ENCODE measurements around the gene RINL. TPM values are rescaled to one million over a fixed set of nuclear protein-coding genes. Genes with fewer than 3 reads are reported as not detected.

The RINL gene
- total RNA-seq, 2 donors from 2014 or later: 4.7 to 5.5 TPM

DNA sequence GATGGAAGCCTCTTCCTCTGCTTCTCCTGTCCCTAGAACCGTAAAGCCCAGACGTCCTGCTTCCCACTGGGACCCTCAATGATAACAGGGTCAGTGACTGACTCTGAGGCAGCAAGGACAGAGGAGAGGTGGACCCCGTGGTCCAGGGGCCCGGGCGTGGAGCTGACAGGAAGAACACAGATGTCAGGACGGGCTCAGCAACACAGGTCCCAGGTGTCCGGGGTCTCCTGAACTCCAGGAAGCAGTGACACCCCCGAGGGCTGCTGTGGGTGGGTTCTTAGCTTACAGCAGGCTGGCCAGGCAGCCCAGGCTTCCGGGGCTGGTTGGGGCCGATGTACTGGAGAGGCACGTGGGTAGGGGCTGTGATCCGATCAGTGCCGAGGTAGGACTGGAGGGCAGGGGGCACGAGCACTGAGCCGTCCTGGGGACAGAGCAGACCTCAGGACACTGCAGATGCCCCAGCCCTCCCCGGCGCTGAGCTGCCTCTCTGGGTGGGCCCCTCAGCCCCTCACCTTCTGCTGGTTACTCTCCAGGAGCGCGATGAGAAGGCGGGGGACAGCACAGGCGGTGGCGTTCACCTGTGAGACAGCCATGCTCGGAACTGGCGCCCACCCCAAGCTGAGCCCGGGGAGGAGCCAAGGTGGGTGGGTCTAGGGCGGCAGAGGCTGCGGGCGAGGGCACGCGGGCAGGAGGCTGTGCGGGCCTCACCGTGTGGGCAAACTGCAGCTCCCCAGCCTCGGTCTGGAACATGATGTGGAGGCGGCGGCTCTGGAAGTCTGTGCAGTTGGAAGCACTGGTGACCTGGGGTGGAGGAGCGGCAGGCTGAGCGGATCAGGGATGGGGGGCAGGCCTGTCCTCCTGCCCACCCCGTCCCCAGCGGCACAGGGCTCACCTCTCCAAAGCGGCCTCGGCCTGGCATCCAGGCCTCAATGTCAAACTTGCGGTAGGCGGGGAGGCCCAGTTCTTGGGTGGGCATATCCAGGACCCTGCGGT, 37.5 kb upstream of the RINL start:
- Histone ChIP-seq H3K9me3 (no peaks in the 10 kb centered on the region), H3K27me3 (replicated peaks; ENCODE audit: insufficient read depth) (no peaks in the 10 kb centered on the region), H3K27ac (no peak overlapping the region), H3K36me3 (no peaks in the 10 kb centered on the region), H3K4me1 (ENCODE audit: control insufficient read depth in 1 of 2, low read depth in 2 of 2) (no peaks in the 10 kb centered on the region), H3K4me3 (no peak overlapping the region)
- TF ChIP-seq, protein P1, sequence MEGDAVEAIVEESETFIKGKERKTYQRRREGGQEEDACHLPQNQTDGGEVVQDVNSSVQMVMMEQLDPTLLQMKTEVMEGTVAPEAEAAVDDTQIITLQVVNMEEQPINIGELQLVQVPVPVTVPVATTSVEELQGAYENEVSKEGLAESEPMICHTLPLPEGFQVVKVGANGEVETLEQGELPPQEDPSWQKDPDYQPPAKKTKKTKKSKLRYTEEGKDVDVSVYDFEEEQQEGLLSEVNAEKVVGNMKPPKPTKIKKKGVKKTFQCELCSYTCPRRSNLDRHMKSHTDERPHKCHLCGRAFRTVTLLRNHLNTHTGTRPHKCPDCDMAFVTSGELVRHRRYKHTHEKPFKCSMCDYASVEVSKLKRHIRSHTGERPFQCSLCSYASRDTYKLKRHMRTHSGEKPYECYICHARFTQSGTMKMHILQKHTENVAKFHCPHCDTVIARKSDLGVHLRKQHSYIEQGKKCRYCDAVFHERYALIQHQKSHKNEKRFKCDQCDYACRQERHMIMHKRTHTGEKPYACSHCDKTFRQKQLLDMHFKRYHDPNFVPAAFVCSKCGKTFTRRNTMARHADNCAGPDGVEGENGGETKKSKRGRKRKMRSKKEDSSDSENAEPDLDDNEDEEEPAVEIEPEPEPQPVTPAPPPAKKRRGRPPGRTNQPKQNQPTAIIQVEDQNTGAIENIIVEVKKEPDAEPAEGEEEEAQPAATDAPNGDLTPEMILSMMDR (IDR thresholded peaks at IDR 0.05): no peak
- no peak for DNase-seq (ENCODE audit: low spot score)
- ATAC-seq (ENCODE audit: insufficient number of reproducible peaks, low FRiP score, low read depth): no peak

DNA sequence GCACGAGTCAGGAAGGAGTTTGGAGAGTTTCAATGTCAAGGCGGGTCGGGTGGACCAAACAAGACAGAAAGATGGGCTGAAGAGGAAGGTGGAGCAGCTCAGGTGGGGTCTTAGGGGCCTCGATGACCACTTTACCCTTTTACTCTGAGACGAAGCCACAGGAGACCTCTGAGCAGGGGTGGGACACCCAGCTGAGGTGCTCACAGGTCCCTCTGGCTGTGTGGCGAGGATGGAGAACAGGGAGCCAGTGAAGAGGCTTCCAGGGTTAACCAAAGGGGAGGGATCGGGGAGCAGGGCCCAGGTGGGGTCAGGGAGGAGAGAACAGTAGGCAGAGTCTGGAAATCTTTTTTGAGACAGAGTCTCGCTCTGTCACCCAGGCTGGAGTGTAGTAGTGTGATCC, 35.9 kb upstream of the RINL start:
- Histone ChIP-seq H3K27me3 (replicated peaks; ENCODE audit: insufficient read depth) (no peaks in the 10 kb centered on the region), H3K9me3 (no peaks in the 10 kb centered on the region), H3K27ac (no peak overlapping the region), H3K4me3 (no peak overlapping the region), H3K36me3 (no peaks in the 10 kb centered on the region), H3K4me1 (ENCODE audit: control insufficient read depth in 1 of 2, low read depth in 2 of 2) (no peaks in the 10 kb centered on the region)
- TF ChIP-seq, protein P1 (IDR thresholded peaks at IDR 0.05): no peak
- DNase-seq (ENCODE audit: low spot score) (no peak), ATAC-seq (ENCODE audit: insufficient number of reproducible peaks, low FRiP score, low read depth) (no peak)

GRCh38 chr19:38912600-38913514, 34.8 kb upstream of the RINL start:
- no peak overlapping the region for H3K27ac ChIP-seq
- no peaks in the 10 kb centered on the region for H3K4me1 ChIP-seq (ENCODE audit: control insufficient read depth in 1 of 2, low read depth in 2 of 2)
- H3K36me3 ChIP-seq: no peaks in the 10 kb centered on the region
- H3K9me3 ChIP-seq: no peaks in the 10 kb centered on the region
- H3K27me3 ChIP-seq (replicated peaks; ENCODE audit: insufficient read depth): no peaks in the 10 kb centered on the region
- H3K4me3 ChIP-seq: no peak overlapping the region
- no peak for ATAC-seq (ENCODE audit: insufficient number of reproducible peaks, low FRiP score, low read depth)
- TF ChIP-seq, protein P1 (IDR thresholded peaks at IDR 0.05): no peak
- no peak for DNase-seq (ENCODE audit: low spot score)

- ATAC-seq (ENCODE audit: insufficient number of reproducible peaks, low FRiP score, low read depth): no peak
- Histone ChIP-seq H3K9me3 (no peaks in the 10 kb centered on the region), H3K36me3 (peaks cover 8% of the 10 kb centered on the region), H3K4me1 (ENCODE audit: control insufficient read depth in 1 of 2, low read depth in 2 of 2) (no peaks in the 10 kb centered on the region), H3K4me3 (no peak overlapping the region), H3K27ac (no peak overlapping the region), H3K27me3 (replicated peaks; ENCODE audit: insufficient read depth) (no peaks in the 10 kb centered on the region)
- TF ChIP-seq, protein P1 (IDR thresholded peaks at IDR 0.05): no peak
- no peak for DNase-seq (ENCODE audit: low spot score)
Observed at GRCh38 chr19:38911388-38912001, 33.4 kb upstream of the RINL start.
